NCI-H2196 (cell line): ENCODE data around the gene CABP7.
A peak's percentile ranks its signal among the peaks of the same experiment; 100 is the strongest.

Experiments used
- DNase-seq: peaks from one replicate; lab custom pipeline; 2025; ENCODE audit not compliant: unreplicated experiment; lab: John Stamatoyannopoulos, UW

The CABP7 gene

DNA sequence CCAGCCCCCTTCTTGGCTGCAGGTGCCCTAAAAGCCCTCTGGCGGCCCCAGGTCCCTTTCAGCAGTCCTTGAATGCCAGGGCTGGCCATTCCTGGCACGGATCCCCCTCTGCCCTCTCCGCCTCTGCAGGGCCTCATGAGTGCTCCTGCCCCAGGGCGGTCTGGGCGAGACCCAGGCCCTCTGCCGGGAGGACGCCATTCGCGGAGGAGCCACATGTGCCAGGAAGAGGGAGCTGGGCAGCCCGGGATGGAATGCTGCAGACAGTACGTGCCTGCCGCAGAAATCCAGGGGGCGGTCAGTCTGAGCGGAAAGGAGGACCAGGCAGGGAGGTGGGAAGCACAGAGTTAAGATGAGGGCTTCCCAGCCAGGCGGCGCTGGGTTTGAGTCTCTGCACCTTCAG is 2.8 kb downstream of the CABP7 start:
- no peak for DNase-seq

DNA sequence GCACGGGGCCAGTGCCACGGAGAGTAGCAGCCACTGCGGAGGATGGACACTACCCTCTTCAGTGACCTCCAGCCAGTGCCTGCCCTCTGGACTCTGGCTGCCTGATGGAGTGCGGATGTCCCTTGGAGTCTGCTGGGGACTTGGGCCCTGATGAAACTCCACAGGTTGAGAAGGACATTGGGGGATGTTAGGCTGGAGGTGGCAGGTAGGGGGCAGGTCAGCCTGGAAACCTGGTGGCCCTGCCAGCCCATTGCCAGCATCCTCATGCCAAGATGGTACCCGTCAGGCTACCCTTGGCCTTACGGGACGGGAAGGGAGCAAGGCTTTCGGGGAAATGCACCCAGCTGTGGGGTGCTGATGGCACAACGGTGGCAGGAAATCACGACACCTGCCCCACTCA is 4.0 kb downstream of the CABP7 start:
- DNase-seq: no peak

DNA sequence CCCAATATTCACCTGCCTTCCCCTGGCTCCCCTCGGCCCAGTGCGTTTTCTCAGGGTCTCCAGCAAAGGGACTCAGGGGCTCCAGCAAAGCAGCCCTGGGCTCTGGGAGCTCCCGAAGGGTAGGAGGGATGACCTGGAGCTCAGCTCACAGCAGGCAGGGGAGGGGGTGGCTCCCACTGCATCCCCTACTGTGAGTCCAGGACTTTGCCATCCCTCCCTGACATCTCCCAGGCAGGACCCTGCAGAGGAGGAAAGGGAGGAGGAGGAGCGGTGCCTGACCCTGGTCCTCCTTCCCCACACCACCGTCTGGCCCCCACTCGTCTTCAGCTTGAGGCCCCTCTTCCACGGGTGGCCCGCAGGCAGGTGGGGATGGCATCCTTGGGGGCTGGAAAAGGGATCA is 5.0 kb downstream of the CABP7 start:
- no peak for DNase-seq

DNA sequence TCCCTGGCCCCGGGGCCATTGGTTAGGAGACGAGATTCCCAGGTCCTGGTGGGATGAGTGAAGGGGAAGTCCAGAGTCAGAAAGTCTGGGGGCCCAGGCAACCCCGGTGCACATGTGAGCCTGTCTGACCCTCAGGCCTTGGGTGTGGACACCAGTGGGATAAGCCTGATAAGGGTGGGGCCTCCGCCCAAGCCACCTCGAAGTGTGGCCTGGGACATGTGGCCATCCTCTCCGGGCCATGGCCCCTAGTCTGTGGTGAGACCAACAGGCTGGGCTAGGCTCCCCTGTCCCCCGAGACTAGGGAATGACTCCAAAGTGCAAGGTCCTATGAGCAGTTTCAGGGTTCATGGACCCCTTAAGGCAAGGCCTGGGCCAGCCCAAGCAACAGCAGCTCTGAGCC is 6.3 kb downstream of the CABP7 start:
- no peak for DNase-seq

DNA sequence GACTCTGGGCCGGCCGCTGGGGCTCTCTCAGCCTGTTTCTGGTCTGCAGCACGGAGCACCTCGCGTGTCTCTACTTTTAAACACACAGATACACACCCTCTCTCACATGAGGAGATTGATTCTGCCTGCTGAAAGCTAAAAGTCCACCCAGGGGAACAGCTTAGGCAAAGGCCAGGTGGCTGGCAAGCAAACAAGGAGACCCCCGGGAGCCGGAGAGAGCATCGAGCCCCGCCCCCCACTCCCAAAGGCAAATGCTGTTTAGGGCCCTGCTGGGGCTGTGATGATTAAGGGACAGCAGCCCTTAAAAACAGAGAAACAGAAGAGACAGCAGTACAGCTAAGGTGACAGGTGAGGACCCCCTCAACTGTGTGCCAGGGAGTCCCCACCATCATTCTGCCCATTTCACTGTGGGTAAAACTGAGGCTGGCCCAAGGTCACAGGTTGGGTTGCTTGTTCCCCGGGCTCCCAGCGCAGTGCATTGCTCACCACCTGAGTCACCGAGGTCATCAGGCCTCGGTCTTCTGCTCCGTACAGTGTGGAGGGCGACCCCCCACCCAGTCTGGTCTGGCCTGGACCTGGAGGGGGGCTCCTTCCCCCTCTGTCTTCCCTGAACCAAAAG is 6.8 kb downstream of the CABP7 start:
- DNase-seq: no peak

DNA sequence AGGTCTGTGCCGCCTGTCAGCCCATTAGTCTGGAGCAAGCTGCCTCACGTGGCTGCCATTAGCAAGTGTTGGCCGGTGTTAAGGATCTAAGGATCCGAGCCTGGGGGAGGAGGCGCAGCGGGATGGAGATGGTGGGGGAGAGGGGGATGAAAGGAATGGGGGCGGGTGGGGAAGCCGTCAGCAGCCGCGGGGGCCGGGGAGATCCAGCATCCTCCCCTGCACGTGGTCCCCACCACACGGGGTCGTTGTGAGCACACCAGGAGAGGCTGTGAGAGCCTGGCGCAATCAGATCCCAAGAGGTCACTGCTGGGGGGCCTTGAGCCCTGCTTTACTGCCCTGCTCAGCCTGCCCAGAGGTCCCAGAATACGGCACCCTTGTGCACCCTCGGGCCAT is 7.3 kb downstream of the CABP7 start:
- DNase-seq: no peak

DNA sequence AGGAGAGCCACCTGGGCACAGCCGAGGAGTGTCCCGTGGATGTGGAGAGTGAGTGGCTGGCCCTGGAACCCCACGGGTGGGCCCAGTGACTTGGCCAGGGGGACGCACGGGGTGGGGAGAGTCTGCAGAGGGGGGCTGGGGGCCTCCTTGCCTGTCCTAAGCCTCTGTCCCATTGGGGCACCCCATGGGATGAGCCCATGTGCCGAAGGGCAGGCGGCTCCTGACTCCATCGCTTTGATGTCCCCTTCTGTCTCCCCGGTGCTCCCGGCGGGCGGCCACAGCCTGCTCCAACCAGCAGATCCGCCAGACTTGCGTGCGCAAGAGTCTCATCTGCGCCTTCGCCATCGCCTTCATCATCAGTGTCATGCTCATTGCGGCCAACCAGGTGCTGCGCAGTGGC is 9.4 kb downstream of the CABP7 start:
- no peak for DNase-seq

DNA sequence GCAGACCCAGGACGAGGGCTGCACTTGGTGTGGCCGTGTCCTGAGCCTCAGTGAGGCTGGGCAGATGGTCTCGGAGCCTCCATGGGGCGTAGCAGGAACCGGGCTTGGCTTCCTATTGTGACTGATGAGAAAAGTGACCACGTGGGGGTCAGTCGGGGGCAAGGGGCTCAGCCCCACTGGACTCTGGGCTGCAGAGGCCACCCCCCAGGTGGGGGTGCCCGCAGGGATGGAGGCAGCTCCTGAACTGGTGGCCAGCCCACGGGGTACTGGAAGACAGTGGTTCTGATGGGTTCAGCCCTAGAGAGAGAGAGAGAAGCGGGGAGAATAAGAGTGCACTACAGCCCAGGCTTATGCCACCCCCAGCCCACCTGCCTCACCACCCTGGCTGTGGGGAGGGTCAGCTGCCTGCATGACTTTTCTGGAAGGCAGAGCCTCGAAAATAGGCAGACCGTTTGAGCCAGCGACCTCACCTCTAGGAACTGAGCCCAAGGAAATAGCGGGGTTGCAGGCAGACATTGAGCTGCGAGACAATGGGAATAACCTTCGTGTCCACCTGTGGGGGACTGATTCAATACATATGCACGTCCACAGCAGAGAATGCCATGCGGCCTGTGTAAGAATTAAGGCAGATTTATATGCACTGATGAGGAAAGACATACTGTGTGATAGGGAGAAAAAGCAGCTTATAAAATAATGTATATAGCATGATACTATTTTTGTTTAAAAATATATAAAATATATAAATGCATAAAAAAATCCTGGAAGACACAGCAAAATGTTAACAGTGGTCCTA is 11.5 kb downstream of the CABP7 start:
- DNase-seq: no peak

DNA sequence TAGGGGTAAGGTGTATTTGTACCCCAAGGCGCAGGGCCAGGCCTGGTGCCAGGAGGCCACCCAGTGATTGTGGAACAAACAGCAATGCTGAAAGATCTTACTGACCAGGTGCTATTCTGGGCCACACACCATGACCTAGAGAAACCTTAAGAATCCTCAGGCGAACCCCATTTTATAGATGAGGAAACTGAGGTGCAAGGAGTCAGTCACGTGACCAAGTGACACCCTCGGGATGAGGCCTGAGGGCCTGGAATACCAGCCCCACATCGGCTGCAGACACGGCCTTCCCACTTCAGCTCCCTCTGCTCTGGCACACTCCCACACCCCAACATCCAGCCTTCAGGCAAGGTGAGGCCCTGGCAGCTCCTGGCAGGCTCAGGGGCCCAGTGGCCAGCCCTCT is 13.1 kb downstream of the CABP7 start:
- no peak for DNase-seq

DNA sequence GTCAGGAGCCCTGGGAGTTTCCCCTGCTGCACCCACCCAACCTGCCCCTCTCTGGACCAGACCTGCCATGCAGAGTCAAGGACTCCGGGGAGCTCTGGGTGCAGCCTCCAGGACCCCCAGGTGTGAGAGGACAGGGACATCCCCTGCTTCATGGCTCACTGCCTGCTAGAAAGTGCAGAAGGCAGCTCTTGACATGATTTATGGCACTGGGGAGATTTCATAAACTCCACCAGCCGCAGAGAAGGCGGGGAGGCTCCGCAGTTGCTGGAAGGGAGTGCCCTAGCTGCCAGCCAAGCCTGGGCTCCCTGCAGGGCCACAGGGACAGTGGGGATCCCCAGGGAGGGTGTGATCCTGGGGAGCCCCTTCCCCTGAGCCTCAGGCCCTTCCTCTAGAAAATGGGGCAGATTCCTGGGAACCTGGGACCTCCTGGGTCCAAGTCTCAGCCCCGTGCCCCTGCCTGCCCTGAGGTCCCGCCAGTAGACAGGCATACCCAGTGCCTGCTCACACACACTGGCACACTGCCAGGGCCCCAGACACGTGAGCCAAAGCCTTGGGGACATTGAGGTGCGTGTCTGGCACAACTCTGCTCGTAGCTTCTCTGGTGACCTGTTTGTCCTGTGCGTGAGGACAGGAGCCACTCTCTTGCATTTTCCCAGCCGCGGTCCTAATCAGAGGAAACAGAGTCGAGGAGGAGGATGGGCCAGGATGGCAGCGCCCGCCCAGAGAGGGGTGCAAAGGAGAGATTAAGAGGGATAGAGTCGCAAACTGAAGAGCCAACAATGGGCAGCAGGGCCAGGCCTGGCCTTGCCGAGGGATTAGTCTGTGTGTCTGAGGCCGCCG is 13.8 kb downstream of the CABP7 start:
- DNase-seq: no peak

DNA sequence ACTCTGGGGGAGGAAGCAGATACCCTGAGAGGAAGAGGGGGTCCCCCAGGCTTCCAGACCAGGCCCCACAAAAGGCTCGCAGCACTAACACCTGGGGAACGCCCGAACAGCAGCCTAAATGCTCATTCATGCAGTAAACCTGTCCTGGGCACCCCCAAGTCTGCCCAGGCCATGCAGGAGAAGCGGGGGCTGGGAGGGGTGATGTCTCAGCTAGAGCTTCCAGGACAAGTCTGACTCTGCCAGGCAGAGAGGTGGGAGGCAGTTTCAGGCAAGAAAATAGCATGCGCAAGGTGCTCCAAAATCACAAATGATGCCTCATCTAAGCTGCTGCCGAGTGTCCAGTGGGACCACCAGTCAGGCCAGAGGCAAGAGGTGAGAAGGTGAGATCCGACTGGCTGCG is 14.6 kb downstream of the CABP7 start:
- no peak for DNase-seq

DNA sequence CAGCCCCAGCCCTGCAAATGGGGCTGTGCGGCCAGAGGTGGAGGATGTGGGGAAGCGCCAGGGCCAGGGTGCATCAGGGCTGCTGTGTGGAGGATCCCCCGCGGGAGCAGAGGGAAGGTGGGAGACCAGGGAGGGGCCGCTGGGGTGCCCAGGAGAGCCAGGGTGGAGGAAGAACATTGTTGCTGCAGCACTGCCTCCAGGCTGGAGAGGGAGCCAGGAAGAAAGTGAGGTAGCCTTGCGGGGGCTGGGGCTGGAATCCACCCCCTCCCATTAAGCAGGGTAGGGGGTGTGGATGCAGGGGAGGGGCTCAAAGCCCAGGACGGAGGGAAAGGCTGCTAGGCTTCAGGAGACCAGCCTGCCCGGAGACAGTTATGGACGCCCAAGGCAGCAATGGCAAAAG is 15.0 kb downstream of the CABP7 start:
- no peak for DNase-seq

DNA sequence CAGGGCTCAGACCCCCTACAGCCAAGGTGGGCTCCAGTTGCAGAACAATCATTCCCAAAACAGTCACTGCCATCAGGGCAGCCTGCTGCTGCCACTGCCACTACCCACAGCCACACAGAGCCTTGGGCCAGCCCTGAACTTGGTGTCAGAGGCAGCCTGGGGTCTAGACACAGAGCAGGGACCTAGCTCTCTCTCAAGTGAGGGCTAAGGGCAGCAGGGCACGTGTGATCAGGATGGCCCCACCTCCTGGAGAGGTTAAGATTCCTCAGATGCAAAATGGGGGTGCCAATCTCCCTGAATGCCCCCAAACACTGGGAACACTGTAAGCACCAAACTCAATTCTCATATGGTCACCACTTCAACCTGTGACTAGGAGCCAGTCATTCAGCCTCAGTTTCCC is 15.6 kb downstream of the CABP7 start:
- DNase-seq: no peak

DNA sequence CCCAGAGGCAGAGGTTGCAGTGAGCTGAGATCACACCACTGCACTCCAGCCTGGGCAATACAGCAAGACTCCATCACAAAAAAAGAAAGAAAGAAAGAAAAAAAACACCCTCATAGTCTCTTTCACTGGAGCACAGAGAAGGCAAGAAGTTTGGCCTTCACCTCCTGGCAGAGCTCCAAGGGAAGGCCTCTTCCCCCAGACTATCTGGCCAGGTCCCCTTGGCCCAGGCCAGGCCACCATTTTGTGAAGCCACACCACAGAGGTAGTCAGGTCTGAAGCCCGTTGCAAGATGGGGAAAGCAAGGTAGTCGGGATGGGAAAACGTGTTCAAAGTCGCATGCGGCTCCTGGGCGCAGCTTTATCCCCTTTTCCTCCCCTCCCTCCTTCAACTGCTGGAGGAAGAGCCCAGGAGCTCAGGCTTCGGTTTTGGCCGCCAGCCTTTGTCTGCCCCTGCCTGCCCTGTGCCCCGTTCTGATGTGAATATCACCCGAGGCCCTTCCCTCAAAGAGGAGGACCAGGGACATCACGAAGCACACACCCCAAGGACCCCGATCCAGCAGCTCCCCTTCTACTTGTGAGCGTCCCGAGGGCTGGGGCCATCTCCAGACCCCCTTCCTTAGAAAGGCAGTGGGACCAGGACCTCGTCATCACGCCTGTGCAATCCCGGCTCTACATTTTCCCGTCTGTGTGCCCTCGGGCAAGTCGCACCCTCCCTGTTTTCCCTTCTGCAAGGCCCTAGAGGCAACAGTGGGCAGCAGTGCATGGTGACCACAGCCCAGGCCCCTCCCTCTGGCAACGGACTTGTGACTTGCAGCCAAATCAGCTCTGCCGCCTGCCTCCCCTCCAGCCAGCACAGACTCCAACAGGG is 17.7 kb downstream of the CABP7 start:
- no peak for DNase-seq

DNA sequence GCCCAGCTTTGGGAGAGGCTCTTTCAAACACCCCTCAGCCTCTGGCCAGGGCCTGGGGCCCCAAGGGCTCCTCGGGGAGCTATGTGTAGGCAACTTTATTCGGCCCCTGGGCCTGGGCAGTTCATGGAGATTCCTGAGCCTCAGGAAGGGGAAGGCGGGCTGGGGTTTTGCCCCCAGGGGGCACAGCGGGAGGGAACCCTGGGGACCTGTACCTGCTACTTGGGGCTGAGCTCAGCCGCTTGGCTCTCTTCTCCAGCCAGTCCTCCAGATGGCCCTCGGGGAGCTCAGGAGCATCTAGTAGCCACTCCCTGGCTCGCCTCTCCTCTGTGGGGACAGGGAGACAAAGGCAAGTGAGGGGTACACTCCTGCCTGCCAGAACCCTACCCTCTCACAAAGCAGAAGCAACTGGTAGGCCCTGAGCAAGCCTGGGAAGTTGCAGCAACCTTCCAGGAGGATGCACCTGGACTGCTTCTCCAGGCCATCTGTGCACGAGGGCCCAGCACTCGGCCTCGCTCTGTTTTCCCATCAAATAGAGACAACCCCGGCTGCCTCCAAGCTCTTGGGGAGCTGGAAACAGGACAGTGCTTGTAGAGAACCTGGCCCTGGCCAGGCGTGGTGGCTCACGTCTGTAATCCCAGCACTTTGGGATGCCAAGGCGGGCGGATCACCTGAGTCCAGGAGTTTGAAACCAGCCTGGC is 18.5 kb downstream of the CABP7 start:
- no peak for DNase-seq

DNA sequence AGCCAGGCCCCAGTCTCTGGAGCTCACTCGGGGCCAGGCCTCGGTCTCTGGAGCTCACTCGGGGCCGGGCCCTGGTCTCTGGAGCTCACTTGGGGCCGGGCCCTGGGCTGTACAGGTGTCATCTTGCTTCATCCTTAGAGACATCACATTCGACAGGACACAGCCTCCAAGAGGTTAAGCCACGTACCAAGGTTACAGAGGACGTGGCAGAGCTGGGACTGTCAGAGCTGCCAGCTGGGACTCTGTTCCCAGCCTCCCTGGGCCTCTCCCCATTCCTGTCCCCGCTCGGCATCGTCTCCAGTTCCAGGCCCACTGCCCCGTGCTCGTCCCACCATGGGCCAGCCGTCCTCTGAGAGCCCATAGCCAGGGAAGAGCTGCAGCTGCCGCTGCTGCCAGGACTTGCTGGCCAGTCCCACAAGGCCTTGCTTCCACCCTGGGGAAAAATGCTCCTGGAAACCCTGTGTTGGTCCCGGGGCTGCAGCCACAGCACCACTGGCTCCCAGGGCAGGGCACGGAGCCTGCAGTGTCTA is 19.6 kb downstream of the CABP7 start:
- no peak for DNase-seq

DNA sequence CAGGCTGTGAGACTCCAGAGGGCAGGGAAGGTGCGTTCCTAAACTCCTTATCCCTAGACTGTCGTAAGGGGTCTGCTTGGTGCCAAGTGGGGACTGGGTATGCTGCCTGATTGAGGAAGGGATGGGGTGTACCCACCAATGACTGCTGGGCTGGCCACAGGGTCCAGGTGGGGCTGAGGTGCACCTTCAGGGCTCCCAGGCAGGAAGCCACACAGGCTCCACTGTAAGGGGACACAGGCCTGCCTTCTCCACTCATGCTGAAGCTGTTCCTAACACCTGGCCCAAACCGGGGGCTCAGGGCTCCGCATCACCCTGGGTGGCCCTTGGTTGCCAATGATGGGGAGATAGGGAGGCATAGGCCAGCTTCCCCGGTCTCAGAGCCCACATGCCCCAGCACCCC is 20.4 kb downstream of the CABP7 start:
- DNase-seq: no peak

DNA sequence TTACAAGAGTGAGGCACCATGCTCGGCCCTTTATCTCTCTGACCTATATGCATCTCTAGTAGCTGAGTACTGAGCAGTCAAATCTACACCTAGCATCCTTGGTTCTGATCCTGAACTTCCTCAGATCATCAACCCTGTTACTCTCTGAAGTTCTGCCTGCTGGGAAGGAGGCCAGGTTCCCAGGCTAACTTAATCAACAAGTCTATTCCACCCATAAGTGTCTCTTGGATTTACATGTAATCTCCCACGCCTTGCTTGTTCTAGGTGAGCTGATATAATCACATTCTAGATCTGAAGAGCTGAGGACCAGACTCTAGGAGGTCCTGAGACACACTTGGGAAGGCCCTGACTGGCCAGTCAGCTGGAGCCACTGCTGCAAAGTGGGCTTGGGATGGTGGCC is 22.1 kb downstream of the CABP7 start:
- no peak for DNase-seq

DNA sequence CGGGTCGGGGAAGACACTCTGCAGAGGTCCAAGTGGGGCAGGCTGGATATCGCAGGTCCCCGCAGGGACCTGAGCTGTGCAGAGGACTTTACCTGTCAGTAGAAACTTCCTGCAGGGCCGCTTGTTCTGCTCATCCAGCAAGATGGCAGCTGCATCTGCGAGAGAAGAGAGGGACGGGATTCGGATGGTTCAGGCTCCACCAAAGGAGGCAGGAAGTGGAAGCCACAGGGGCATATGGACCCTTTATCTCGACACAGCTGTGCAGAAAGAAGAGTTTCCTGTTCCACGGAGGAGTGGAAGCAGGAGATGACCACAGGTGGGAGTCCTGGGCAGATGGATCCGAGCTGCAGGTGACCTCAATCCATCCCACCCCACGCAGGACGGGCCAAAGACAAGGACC is 22.5 kb downstream of the CABP7 start:
- DNase-seq: no peak

DNA sequence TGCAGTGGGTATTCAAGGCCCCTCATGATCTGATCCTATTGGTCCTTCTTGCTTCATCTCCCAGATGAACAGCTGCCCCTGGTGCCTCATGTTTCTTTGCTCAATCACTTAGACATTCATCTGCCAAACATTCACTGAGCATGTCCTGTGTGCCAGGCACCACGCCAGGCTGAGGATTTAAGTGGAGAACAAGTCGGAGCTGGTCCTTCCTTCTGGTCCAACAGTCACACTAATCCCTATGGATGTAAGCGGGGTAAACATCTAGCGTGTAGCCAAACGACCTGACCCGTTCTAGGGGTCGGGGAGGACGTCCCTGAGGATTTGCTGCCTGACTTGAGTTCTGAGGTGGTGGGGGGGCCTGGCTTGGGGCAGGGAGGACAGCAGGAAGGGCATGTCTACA is 25.1 kb downstream of the CABP7 start:
- DNase-seq: peak; percentile 66
